A549 (cell line): ENCODE data around the gene GPR142. TPM values are rescaled to one million over a fixed set of nuclear protein-coding genes. Genes with fewer than 3 reads are reported as not detected.

ENCODE experiments used
- ATAC-seq, 2 experiments: fragments of 200-7000 bp in 1 of 2; fragments of >200 bp in 1 of 2; cut with Nextera tagmentation in 1 of 2; cut with Tn5 transposase in 1 of 2; 3 replicates each; pipeline versions ENCODE4 v1.8.0 to v1.9.1; 2018 to 2020; ENCODE audit warnings: mild to moderate bottlenecking in 1 of 2, moderate library complexity in 1 of 2
- CTCF ChIA-PET: fragments of 300-600 bp; sonication (Branson Sonifier 250); formaldehyde crosslinking; extraction: SDS; loops from one replicate; lab custom pipeline; 2021; ENCODE audit warnings: antibody characterized with exemption, inconsistent platforms; lab: Yijun Ruan, JAX
- POLR2A ChIA-PET: fragments of 350-600 bp; formaldehyde crosslinking; extraction: SDS; loops from one replicate; lab custom pipeline; 2021; ENCODE audit warnings: antibody characterized with exemption, inconsistent platforms; lab: Yijun Ruan, JAX
- DNase-seq, 2 experiments: peaks; one replicate each; pipeline versions ENCODE4 v3.0.0 to v3.0.0-alpha.2; 2011 to 2016; ENCODE audit warnings: low read depth in 1 of 2, low spot score in 1 of 2
- FAIRE-seq: peaks from 2 replicates; lab custom pipeline; 2011; peaks lifted over from hg19 to GRCh38; lab: Jason Lieb, UNC
- H3K27ac ChIP-seq, 2 experiments: fragments of >200 bp; sonication (Bioruptor Twin); formaldehyde crosslinking; 3 replicates each; pipeline ENCODE4 v1.5.1; 2016 to 2017
- H3K4me1 ChIP-seq: fragments of >200 bp; sonication (Bioruptor Twin); formaldehyde crosslinking; 3 replicates; pipeline ENCODE4 v1.6.1; 2016
- H3K4me2 ChIP-seq: fragments of >200 bp; sonication (Bioruptor Twin); formaldehyde crosslinking; 3 replicates; pipeline ENCODE4 v1.6.1; 2016
- H3K4me3 ChIP-seq: fragments of >200 bp; sonication (Bioruptor Twin); formaldehyde crosslinking; 3 replicates; pipeline ENCODE4 v1.5.1; 2016
- H3K9me3 ChIP-seq: fragments of >200 bp; sonication (Bioruptor Twin); formaldehyde crosslinking; 3 replicates; pipeline ENCODE4 v1.6.1; 2016
- ATOH8 ChIP-seq: fragments of 250-450 bp; sonication (Bioruptor Pico); IDR thresholded peaks from 2 replicates; pipeline ENCODE4 v1.5.0; 2020; ENCODE audit warnings: low read depth, mild to moderate bottlenecking, moderate library complexity
- CHD2 ChIP-seq: fragments of 150-350 bp; IDR thresholded peaks from 2 replicates; pipeline ENCODE4 v1.6.1; 2014; ENCODE audit warnings: low read length; ENCODE audit not compliant: partially characterized antibody
- EP300 ChIP-seq, 2 experiments: fragments of >200 bp; sonication (Bioruptor Twin); formaldehyde crosslinking; IDR thresholded peaks; 2 replicates in 1 of 2; 3 replicates in 1 of 2; pipeline ENCODE4 v1.6.1; 2016 to 2017
- GATA3 ChIP-seq: IDR thresholded peaks from 2 replicates; pipeline ENCODE4 v1.6.1; 2012; ENCODE audit warnings: borderline replicate concordance
- HOXA7 ChIP-seq: fragments of 250-450 bp; sonication (Bioruptor Pico); IDR thresholded peaks from 2 replicates; pipeline ENCODE4 v1.5.0; 2020; ENCODE audit warnings: mild to moderate bottlenecking, moderate library complexity
- KDM1A ChIP-seq: fragments of 200-600 bp; sonication (generic); IDR thresholded peaks from 2 replicates; pipeline ENCODE4 v1.6.1; 2016; ENCODE audit warnings: low read depth, mild to moderate bottlenecking
- MAX ChIP-seq: IDR thresholded peaks from 2 replicates; pipeline ENCODE4 v1.6.1; 2012
- MYC ChIP-seq: IDR thresholded peaks from 2 replicates; pipeline ENCODE4 v1.6.1; 2012; ENCODE audit warnings: mild to moderate bottlenecking, inconsistent platforms, low read length, improper control_type of control experiment, borderline replicate concordance
- NFE2L2 ChIP-seq: fragments of 150-350 bp; conservative IDR thresholded peaks from 2 replicates; pipeline ENCODE4 v1.6.1; 2014; ENCODE audit warnings: low read length
- POLR2AphosphoS2 ChIP-seq: conservative IDR thresholded peaks from 2 replicates; pipeline ENCODE4 v1.6.1; 2012; ENCODE audit warnings: low read length, improper control_type of control experiment, inconsistent platforms
- RARB ChIP-seq: fragments of 250-450 bp; sonication (Bioruptor Pico); IDR thresholded peaks from 2 replicates; pipeline ENCODE4 v1.8.0; 2021; ENCODE audit warnings: mild to moderate bottlenecking, moderate library complexity
- REST ChIP-seq: fragments of 200-600 bp; sonication (generic); IDR thresholded peaks from 2 replicates; pipeline ENCODE4 v1.6.1; 2016; ENCODE audit warnings: antibody characterized with exemption, mild to moderate bottlenecking, moderate library complexity
- RNF2 ChIP-seq: fragments of 200-600 bp; sonication (generic); IDR thresholded peaks from 2 replicates; pipeline ENCODE4 v1.6.1; 2016; ENCODE audit warnings: low read depth, mild to moderate bottlenecking, antibody characterized with exemption, moderate library complexity, borderline replicate concordance
- SREBF2 ChIP-seq: fragments of 450-650 bp; IDR thresholded peaks from 2 replicates; pipeline ENCODE4 v1.6.1; 2014; ENCODE audit warnings: mild to moderate bottlenecking, moderate library complexity
- TFCP2L1 ChIP-seq: fragments of 250-450 bp; sonication (Bioruptor Pico); IDR thresholded peaks from 2 replicates; pipeline ENCODE4 v1.5.0; 2021; ENCODE audit warnings: mild to moderate bottlenecking
- ZFP36 ChIP-seq: fragments of 450-650 bp; IDR thresholded peaks from 2 replicates; pipeline ENCODE4 v1.6.1; 2014; ENCODE audit warnings: borderline replicate concordance; ENCODE audit not compliant: partially characterized antibody
- ZSCAN20 ChIP-seq: fragments of 250-450 bp; sonication (Bioruptor Pico); IDR thresholded peaks from 2 replicates; pipeline ENCODE4 v1.8.0; 2022; ENCODE audit warnings: mild to moderate bottlenecking, moderate library complexity
- WGBS: methylation state at CpG from one replicate; pipeline ENCODE4 v1.1.6; 2017; ENCODE audit errors: missing lambda C conversion rate; 5-methylcytosine and 5-hydroxymethylcytosine counted together
- polyA plus RNA-seq, 4 experiments: library from polyadenylated mRNA; depleted of rRNA in 3 of 4; stranded (reverse); fragments of >200 nt; fragmentation: RNase III in 1 of 4; extraction: RNeasy Plus Mini Kit Qiagen cat#74134 plus additional on column Dnase treatment in 1 of 4; gene quantifications; 2 replicates in 3 of 4; 3 replicates in 1 of 4; pipeline ENCODE4 v1.2.3, GENCODE V29; 2011 to 2017
- TF ChIP-seq, protein P1 (sequence below): fragments of 450-650 bp; IDR thresholded peaks from 2 replicates; pipeline ENCODE4 v1.6.1; 2014; ENCODE audit warnings: antibody characterized with exemption
- TF ChIP-seq, protein P2 (sequence below): fragments of >200 bp; sonication (Bioruptor Twin); formaldehyde crosslinking; IDR thresholded peaks from 3 replicates; pipeline ENCODE4 v1.5.1; 2016
- TF ChIP-seq, protein P3 (sequence below): fragments of >200 bp; sonication (Bioruptor Twin); formaldehyde crosslinking; IDR thresholded peaks from 2 replicates; pipeline ENCODE4 v1.6.1; 2016

Gene GPR142
- polyA plus RNA-seq, 2 of the 4 experiments (the other 2 are of a cell fraction), result not detected

- no peak overlapping the region for H3K4me3 ChIP-seq
- DNase-seq (no peak), FAIRE-seq (no peak), ATAC-seq (no peak)
- CTCF ChIA-PET, result interaction anchor here (0.7 to 25.8 kb wide), 7 partner anchors 9 to 160 kb away, joined by 3 to 674 read pairs (median 7); partner anchors contain the start of genes BTBD17 and CD300LB
- TF ChIP-seq MAX (no peak), EP300 (IDR thresholded peaks at IDR 0.05) (no peak), RARB (CRISPR knock-in tag) (no peak), POLR2AphosphoS2 (no peak), SREBF2 (no peak), KDM1A (no peak), RNF2 (no peak), GATA3 (no peak), REST (no peak), ZSCAN20 (CRISPR knock-in tag) (no peak), ATOH8 (CRISPR knock-in tag) (no peak), NFE2L2 (no peak), TFCP2L1 (no peak), CHD2 (no peak), ZFP36 (no peak), HOXA7 (CRISPR knock-in tag) (no peak), MYC (no peak)
- TF ChIP-seq, protein P1, sequence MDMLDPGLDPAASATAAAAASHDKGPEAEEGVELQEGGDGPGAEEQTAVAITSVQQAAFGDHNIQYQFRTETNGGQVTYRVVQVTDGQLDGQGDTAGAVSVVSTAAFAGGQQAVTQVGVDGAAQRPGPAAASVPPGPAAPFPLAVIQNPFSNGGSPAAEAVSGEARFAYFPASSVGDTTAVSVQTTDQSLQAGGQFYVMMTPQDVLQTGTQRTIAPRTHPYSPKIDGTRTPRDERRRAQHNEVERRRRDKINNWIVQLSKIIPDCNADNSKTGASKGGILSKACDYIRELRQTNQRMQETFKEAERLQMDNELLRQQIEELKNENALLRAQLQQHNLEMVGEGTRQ, result no peak
- TF ChIP-seq, protein P2, sequence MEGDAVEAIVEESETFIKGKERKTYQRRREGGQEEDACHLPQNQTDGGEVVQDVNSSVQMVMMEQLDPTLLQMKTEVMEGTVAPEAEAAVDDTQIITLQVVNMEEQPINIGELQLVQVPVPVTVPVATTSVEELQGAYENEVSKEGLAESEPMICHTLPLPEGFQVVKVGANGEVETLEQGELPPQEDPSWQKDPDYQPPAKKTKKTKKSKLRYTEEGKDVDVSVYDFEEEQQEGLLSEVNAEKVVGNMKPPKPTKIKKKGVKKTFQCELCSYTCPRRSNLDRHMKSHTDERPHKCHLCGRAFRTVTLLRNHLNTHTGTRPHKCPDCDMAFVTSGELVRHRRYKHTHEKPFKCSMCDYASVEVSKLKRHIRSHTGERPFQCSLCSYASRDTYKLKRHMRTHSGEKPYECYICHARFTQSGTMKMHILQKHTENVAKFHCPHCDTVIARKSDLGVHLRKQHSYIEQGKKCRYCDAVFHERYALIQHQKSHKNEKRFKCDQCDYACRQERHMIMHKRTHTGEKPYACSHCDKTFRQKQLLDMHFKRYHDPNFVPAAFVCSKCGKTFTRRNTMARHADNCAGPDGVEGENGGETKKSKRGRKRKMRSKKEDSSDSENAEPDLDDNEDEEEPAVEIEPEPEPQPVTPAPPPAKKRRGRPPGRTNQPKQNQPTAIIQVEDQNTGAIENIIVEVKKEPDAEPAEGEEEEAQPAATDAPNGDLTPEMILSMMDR, result no peak
- TF ChIP-seq, protein P3, sequence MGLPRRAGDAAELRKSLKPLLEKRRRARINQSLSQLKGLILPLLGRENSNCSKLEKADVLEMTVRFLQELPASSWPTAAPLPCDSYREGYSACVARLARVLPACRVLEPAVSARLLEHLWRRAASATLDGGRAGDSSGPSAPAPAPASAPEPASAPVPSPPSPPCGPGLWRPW, result no peak
- TF ChIP-seq, all 56 proteins: peak for 0
- H3K4me2 ChIP-seq, result no peak overlapping the region
- no peaks in the 10 kb centered on the region for H3K9me3 ChIP-seq
- POLR2A ChIA-PET, result no interaction called here
- WGBS, result 67% methylated on average over 26 of the region's 26 CpGs
- H3K4me1 ChIP-seq, result peaks cover 13% of the 10 kb centered on the region; the same call in 2 of the 3 replicates
- H3K27ac ChIP-seq, result no peak overlapping the region
Measured at GRCh38 chr17:74371653-74372147, 4.4 kb downstream of the GPR142 start.
